Hematopoietic multipotent progenitor cell treated with erythropoietin and hydrocortisone succinate and interleukin-3 and kit ligand, for 6 days (in vitro differentiated cells): ENCODE results near the gene COL19A1.

Experiments used
- DNase-seq: peaks from one replicate; pipeline ENCODE4 v3.0.0-alpha.2; 2015

The COL19A1 gene

GRCh38 chr6:70241991-70242420, 375.6 kb downstream of the COL19A1 start:
- no peak for DNase-seq

- no peak for DNase-seq
These were observed 379.8 kb downstream of the COL19A1 start for GRCh38 chr6:70246118-70246517.

- DNase-seq, result no peak
These were observed 386.2 kb downstream of the COL19A1 start for GRCh38 chr6:70252604-70253003.

GRCh38 chr6:70253923-70254322, 387.6 kb downstream of the COL19A1 start:
- no peak for DNase-seq

DNA sequence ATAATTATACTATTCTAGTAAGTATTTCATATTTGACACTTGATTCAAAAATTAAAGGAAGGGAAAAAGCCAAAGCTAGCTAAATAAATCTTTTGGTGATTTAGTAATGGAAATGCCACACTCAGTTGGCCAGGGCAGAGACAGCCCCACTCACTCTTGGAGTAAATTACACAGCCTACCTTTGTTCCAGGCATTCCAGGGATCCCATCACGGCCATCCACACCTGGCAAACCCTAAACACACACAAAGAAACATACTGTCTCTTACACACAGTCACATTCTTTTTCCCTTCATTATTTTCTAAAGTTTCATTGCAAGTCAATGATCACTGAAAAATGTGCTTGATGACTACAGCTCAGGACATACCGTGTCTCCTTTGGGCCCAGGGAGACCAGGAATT, 388.4 kb downstream of the COL19A1 start:
- DNase-seq, result no peak

DNA sequence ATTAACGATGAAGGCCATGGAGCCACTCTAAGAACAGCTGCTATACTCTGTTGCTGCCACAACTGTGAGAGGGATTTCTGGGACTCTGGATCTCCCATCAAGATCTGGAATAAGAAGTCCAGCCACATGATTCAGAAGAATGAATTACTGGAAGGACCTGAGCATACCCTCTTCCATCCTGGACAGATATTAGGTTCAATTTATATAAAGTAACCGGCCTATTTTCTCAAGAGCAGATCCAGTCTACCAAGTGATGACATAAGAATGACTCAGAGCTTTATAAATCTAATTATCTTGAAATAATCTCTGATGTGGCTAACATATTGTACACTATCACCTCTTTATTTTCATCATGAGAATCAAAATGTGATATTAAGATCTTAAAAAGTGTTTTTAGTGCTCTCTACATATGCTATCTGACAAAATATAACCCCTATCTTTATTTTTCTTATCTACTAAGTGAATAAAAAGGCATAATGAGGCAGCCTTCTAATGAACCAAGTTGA, 391.5 kb downstream of the COL19A1 start:
- DNase-seq, result no peak

DNA sequence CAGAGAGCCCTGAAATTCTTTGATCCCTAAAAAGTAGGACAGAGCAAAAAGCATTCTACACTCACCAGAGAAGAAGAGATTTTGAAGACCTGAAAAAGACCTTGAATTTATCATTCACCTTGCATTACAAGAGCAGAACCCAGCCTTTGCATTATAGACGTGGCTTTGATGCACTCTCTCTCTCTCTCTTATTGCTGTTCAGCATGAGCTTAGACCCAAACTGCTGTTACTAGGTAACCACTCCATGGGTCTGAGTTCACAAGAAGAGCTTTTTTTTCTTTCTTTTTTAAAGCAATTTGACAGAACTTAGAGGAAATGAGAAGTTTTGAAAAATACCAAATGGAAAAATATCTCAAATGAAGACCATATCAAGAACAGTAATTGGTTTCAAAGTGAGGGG, 392.1 kb downstream of the COL19A1 start:
- no peak for DNase-seq
